ENCODE measurements around the gene KLHL35.

DNA sequence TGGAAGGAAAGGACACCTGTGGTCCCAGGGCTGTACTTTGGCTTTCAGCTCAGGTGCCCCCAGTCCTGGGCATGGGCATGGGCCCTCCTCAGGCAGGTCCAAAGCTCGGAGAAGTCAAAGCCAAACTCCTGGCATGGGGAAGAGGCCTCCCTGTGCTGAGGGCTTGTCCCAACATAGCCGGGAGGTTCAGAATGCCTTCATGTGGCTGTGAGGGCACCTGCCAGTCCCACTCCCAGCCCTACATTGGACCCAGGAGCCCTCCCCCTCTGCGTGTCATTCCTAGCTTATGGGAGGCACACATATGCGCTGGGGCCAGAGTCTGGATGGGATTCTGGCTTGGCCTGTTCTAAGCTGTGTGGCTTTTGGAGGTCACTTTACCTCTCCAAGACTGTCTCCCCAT is 1.0 kb upstream of the KLHL35 start:
- TF ChIP-seq, protein P1, sequence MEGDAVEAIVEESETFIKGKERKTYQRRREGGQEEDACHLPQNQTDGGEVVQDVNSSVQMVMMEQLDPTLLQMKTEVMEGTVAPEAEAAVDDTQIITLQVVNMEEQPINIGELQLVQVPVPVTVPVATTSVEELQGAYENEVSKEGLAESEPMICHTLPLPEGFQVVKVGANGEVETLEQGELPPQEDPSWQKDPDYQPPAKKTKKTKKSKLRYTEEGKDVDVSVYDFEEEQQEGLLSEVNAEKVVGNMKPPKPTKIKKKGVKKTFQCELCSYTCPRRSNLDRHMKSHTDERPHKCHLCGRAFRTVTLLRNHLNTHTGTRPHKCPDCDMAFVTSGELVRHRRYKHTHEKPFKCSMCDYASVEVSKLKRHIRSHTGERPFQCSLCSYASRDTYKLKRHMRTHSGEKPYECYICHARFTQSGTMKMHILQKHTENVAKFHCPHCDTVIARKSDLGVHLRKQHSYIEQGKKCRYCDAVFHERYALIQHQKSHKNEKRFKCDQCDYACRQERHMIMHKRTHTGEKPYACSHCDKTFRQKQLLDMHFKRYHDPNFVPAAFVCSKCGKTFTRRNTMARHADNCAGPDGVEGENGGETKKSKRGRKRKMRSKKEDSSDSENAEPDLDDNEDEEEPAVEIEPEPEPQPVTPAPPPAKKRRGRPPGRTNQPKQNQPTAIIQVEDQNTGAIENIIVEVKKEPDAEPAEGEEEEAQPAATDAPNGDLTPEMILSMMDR (IDR thresholded peaks at IDR 0.05) = no peak
- no peak for TF ChIP-seq POLR2A (IDR thresholded peaks at IDR 0.05)
